Loucy (cell line): ENCODE measurements around the gene AIG1.

Experiments
- CTCF ChIP-seq: fragments of 200-600 bp; sonication (generic); conservative IDR thresholded peaks from 2 replicates; pipeline ENCODE4 v1.5.1; 2014; ENCODE audit warnings: mild to moderate bottlenecking, antibody characterized with exemption, low read length
- EZH2phosphoT487 ChIP-seq: fragments of 200-600 bp; IDR thresholded peaks from 2 replicates; pipeline ENCODE4 v1.6.1; 2018; ENCODE audit warnings: antibody characterized with exemption, mild to moderate bottlenecking, moderate library complexity, borderline replicate concordance

DNA sequence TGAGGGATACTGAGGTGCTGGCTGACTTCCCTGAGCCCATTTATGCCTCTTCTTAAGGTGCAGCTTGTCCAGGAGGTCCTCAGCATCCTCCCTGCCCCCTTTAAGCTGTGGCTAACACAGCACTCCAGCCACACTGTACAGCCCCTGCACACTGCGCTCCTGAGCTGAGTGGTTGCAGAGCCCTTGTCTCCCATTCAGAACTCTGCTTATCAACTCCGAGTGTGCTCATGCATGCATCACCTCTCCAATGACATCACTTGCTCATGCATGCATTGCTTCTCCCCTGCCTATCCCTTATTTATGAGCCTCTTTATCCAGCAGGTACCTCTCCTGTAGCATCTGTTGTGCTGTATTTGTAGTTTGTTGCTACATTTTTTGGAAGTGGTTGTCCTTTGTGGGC lies 124.6 kb downstream of the AIG1 start:
- TF ChIP-seq CTCF = no peak
- no peak for TF ChIP-seq EZH2phosphoT487
